ENCODE measurements around the gene CYLD. TPM values are rescaled to one million over a fixed set of nuclear protein-coding genes. Genes with fewer than 3 reads are reported as not detected.

The CYLD gene
- total and polyA plus RNA-seq, 7 donors = 7.9 to 45.3 (median 29.6) TPM

DNA sequence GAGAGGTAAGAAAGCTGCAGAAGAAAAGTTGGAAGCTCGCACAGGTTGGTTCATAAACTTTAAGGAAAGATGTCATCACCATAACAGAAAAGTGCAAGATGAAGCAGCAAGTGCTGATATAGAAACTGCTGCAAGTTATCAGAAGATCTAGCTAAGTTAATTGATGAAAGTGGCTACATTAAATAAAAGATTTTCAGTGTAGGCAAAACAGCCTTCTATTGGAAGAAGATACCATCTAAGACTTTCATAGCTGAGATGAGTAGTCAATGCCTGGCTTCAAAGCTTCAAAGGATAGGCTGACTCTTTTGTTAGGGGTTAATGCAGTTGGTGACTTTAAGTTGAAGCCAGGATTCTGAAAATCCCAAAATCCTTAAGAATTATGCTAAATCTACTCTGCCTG is 24.0 kb downstream of the CYLD start:
- 92 to 94% methylated on average over 1 of the region's 1 CpG for WGBS, 2 donors
- Histone ChIP-seq H3K4me3 (no peak overlapping the region), H3K9me3 (peaks cover 0 to 3% (median 0%) of the 10 kb centered on the region in 4 donors), H3K4me1 (peaks cover 0 to 14% (median 3%) of the 10 kb centered on the region in 4 donors), H3K27ac (no peak overlapping the region), H3K27me3 (no peaks in the 10 kb centered on the region), H3K36me3 (peaks cover 0 to 26% (median 6%) of the 10 kb centered on the region in 4 donors)
- TF ChIP-seq EP300 (IDR thresholded peaks at IDR 0.05) (no peak), POLR2AphosphoS5 (IDR thresholded peaks at IDR 0.05) (no peak), POLR2A (IDR thresholded peaks at IDR 0.05) (no peak)
- TF ChIP-seq, protein P1, sequence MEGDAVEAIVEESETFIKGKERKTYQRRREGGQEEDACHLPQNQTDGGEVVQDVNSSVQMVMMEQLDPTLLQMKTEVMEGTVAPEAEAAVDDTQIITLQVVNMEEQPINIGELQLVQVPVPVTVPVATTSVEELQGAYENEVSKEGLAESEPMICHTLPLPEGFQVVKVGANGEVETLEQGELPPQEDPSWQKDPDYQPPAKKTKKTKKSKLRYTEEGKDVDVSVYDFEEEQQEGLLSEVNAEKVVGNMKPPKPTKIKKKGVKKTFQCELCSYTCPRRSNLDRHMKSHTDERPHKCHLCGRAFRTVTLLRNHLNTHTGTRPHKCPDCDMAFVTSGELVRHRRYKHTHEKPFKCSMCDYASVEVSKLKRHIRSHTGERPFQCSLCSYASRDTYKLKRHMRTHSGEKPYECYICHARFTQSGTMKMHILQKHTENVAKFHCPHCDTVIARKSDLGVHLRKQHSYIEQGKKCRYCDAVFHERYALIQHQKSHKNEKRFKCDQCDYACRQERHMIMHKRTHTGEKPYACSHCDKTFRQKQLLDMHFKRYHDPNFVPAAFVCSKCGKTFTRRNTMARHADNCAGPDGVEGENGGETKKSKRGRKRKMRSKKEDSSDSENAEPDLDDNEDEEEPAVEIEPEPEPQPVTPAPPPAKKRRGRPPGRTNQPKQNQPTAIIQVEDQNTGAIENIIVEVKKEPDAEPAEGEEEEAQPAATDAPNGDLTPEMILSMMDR (IDR thresholded peaks at IDR 0.05) = no peak
- intact Hi-C loops (cut with DNase I) = no loop called here
- DNase-seq = no peak

DNA sequence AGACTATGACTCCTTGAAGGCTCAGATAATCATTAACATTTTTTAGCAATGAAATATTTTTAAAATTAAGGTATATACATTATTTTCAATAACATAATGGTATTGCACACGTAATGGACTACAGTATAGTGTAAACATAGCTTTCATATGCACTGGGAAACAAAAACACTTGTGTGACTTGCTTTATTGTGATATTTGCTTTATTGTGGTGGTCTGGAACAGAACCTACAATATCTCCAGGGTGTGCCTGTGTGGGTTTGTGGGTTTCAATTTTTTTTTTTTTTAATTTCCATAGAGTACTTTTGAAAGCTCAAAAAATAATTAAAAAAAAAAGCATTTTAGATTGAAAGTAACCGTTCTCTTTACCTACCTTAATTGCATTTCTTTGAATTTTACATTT is 25.3 kb downstream of the CYLD start:
- Histone ChIP-seq H3K4me3 (no peak overlapping the region), H3K9me3 (peaks cover 0 to 3% (median 0%) of the 10 kb centered on the region in 4 donors), H3K4me1 (peaks cover 0 to 14% (median 3%) of the 10 kb centered on the region in 4 donors), H3K36me3 (peaks cover 0 to 26% (median 6%) of the 10 kb centered on the region in 4 donors), H3K27me3 (no peaks in the 10 kb centered on the region), H3K27ac (no peak overlapping the region)
- WGBS, 2 donors = 81 to 96% methylated on average over 2 of the region's 2 CpGs
- no peak for DNase-seq
- TF ChIP-seq EP300 (IDR thresholded peaks at IDR 0.05) = no peak
- TF ChIP-seq, protein P1 (IDR thresholded peaks at IDR 0.05) = no peak
- no peak for TF ChIP-seq POLR2A (IDR thresholded peaks at IDR 0.05)
- TF ChIP-seq POLR2AphosphoS5 (IDR thresholded peaks at IDR 0.05) = no peak
- intact Hi-C loops (cut with DNase I) = no loop called here

DNA sequence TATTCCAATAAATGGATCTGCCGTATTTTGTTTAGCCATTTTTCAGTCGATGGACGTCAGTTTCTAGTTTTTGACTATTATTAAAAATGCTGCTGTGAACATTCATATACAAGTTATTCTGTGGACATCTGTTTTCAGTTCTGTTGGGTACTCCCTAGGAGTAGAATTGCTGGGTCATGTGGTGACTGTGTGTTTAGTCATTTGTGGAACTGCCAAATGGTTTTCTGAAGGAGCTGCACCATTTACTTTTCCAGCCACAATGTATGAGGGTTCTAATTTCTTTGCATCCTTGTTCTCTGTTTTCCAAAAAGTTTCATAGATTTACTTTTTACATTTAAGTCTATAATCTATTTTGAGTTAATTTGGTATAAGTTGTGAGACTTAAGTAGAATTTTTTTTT is 29.5 kb downstream of the CYLD start:
- no peak for DNase-seq
- WGBS, 2 donors = 93 to 96% methylated on average over 3 of the region's 3 CpGs
- Histone ChIP-seq H3K4me1 (no peaks in the 10 kb centered on the region), H3K27ac (no peak overlapping the region), H3K9me3 (no peaks in the 10 kb centered on the region), H3K4me3 (no peak overlapping the region), H3K36me3 (peaks cover 0 to 9% (median 0%) of the 10 kb centered on the region in 4 donors), H3K27me3 (no peaks in the 10 kb centered on the region)
- no peak for TF ChIP-seq POLR2A (IDR thresholded peaks at IDR 0.05)
- no peak for TF ChIP-seq EP300 (IDR thresholded peaks at IDR 0.05)
- TF ChIP-seq, protein P1 (IDR thresholded peaks at IDR 0.05) = no peak
- TF ChIP-seq POLR2AphosphoS5 (IDR thresholded peaks at IDR 0.05) = no peak
- intact Hi-C loops (cut with DNase I) = no loop called here

DNA sequence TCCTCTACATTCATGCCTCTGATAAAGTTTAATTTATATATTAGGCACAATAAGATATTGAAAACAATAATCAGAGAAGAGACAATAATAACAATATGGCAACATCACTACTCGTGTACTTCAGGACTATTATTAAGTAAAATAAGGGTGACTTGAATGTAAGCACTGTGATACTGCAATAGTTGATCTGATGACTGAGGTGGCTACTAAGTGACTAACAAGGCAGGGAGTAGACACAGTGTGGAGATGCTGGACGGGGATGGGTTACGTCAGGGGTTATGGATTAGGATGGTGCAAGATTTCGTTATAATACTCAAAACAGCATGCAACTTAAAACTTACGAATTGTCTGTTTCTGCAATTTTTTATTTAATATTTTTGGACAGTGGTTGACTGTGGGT is 32.5 kb downstream of the CYLD start:
- Histone ChIP-seq H3K9me3 (no peaks in the 10 kb centered on the region), H3K27ac (no peak overlapping the region), H3K4me1 (no peaks in the 10 kb centered on the region), H3K4me3 (no peak overlapping the region), H3K36me3 (peaks cover 0 to 18% (median 1%) of the 10 kb centered on the region in 4 donors), H3K27me3 (no peaks in the 10 kb centered on the region)
- no peak for DNase-seq
- 94 to 97% methylated on average over 5 of the region's 5 CpGs for WGBS, 2 donors
- intact Hi-C loops (cut with DNase I) = no loop called here
- TF ChIP-seq POLR2AphosphoS5 (IDR thresholded peaks at IDR 0.05) (no peak), EP300 (IDR thresholded peaks at IDR 0.05) (no peak), POLR2A (IDR thresholded peaks at IDR 0.05) (no peak)
- TF ChIP-seq, protein P1 (IDR thresholded peaks at IDR 0.05) = no peak

DNA sequence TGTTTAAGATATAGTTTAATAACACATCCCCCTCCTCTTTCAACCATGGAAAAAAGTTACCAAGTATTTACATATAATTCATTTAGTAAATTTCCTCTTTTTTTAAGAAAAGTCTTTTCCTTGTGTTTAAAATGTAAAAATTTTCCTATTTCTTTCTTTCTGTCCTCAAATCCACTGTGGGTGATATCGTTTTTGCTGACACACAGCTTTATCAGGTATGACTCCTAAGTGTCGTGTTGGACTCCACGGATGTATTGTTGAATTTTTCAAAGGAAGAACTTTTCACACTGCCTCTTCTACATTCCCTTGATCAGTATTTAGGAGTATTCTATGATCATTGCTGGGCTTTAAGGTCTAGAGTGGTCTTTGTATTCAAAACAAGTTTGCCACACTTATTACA is 33.1 kb downstream of the CYLD start:
- no peak overlapping the region for H3K27ac ChIP-seq
- DNase-seq = no peak
- TF ChIP-seq, protein P1 (IDR thresholded peaks at IDR 0.05) = no peak
- TF ChIP-seq EP300 (IDR thresholded peaks at IDR 0.05) (no peak), POLR2AphosphoS5 (IDR thresholded peaks at IDR 0.05) (no peak), POLR2A (IDR thresholded peaks at IDR 0.05) (no peak)
- H3K27me3 ChIP-seq = no peaks in the 10 kb centered on the region
- intact Hi-C loops (cut with DNase I) = no loop called here
- no peaks in the 10 kb centered on the region for H3K4me1 ChIP-seq
- H3K9me3 ChIP-seq = no peaks in the 10 kb centered on the region
- H3K4me3 ChIP-seq = no peak overlapping the region
- 91 to 92% methylated on average over 3 of the region's 3 CpGs for WGBS, 2 donors
- H3K36me3 ChIP-seq = peaks cover 0 to 23% (median 6%) of the 10 kb centered on the region in 4 donors

Measured in sigmoid colon (tissue), 7 donors.